HG03521 (cell line): Measurements from ENCODE around the gene ATAD3B.
A peak's percentile ranks its signal among the peaks of the same experiment; 100 is the strongest.
"Not testable (repeated sequence)": the region's sequence is repeated elsewhere in the genome, so short reads cannot be mapped to it uniquely, and the experiment has no call there.

Source experiments
- ATAC-seq: cut with Tn5 transposase; IDR thresholded peaks from one replicate; pipeline ENCODE4 v1.9.1; 2021; ENCODE audit warnings: mild to moderate bottlenecking, moderate library complexity; ENCODE audit not compliant: unreplicated experiment

Gene ATAD3B

GRCh38 chr1:1432951-1433803 is 38.4 kb upstream of the ATAD3B start:
- no peak for ATAC-seq

GRCh38 chr1:1433804-1434130 is 37.8 kb upstream of the ATAD3B start:
- no peak for ATAC-seq

GRCh38 chr1:1434131-1434823 is 37.3 kb upstream of the ATAD3B start:
- ATAC-seq = no peak

- ATAC-seq = no peak
Measured at GRCh38 chr1:1434824-1435105, 36.8 kb upstream of the ATAD3B start.

GRCh38 chr1:1435106-1435903 is 36.3 kb upstream of the ATAD3B start, which contains the start of gene VWA1:
TSS of gene VWA1 (plus strand) at chr1:1435690. CDS start at chr1:1435749, 59 bp downstream.
- no peak for ATAC-seq

GRCh38 chr1:1435911-1436629 is 35.5 kb upstream of the ATAD3B start:
- no peak for ATAC-seq

GRCh38 chr1:1436630-1437032 is 34.9 kb upstream of the ATAD3B start:
- no peak for ATAC-seq

- ATAC-seq = no peak
Measured at GRCh38 chr1:1437033-1437903, 34.3 kb upstream of the ATAD3B start.

GRCh38 chr1:1437904-1438376 is 33.6 kb upstream of the ATAD3B start:
- ATAC-seq = peak; percentile 42

GRCh38 chr1:1438531-1439381 is 32.8 kb upstream of the ATAD3B start:
- ATAC-seq = no peak

- ATAC-seq = no peak
Measured at GRCh38 chr1:1439546-1440261, 31.9 kb upstream of the ATAD3B start.

GRCh38 chr1:1440262-1441001 is 31.1 kb upstream of the ATAD3B start:
- no peak for ATAC-seq

GRCh38 chr1:1441002-1441888 is 30.3 kb upstream of the ATAD3B start:
- no peak for ATAC-seq

GRCh38 chr1:1442069-1442770 is 29.3 kb upstream of the ATAD3B start:
- ATAC-seq = no peak

GRCh38 chr1:1446631-1447030 is 24.9 kb upstream of the ATAD3B start:
- not testable (repeated sequence) for ATAC-seq

GRCh38 chr1:1449099-1449739 is 22.3 kb upstream of the ATAD3B start, which contains the start of gene ATAD3C:
TSS of gene ATAD3C (plus strand) at chr1:1449689. CDS start at chr1:1450684, 995 bp downstream.
- no peak for ATAC-seq
